K562 (cell line): Measurements from ENCODE around the gene SPATA24. TPM values are rescaled to one million over a fixed set of nuclear protein-coding genes. Genes with fewer than 3 reads are reported as not detected.

Experiments used
- ATAC-seq: fragments of 200-7000 bp; cut with Tn5 transposase; 3 replicates; pipeline ENCODE4 v1.9.1; 2020; ENCODE audit warnings: moderate library complexity
- BruUV-seq: library from RNA; stranded (reverse); fragments of 400-500 nt; replicated peaks from 2 replicates; lab custom pipeline; 2021; lab: Mats Ljungman, UMichigan
- CTCF ChIA-PET: fragments of 300-600 bp; formaldehyde crosslinking; extraction: SDS; loops from one replicate; lab custom pipeline; 2021; ENCODE audit warnings: low intra/inter-chr PET ratio; lab: Yijun Ruan, JAX
- POLR2A ChIA-PET: fragments of 300-600, 350-650 bp; sonication (Branson Sonifier 250); formaldehyde crosslinking; extraction: SDS; loops from one replicate; lab custom pipeline; 2021; ENCODE audit warnings: antibody characterized with exemption, inconsistent platforms; lab: Yijun Ruan, JAX
- DNase-seq, 4 experiments: peaks; one replicate each; pipeline versions ENCODE4 v3.0.0 to v3.0.0-alpha.2; 2011 to 2018; ENCODE audit warnings: low spot score in 3 of 4, mixed read lengths in 3 of 4; ENCODE audit errors: extremely low read depth in 1 of 4
- FAIRE-seq: peaks from 2 replicates; lab custom pipeline; 2011; peaks lifted over from hg19 to GRCh38; lab: Jason Lieb, UNC
- H2AFZ ChIP-seq: 2 replicates; pipeline ENCODE4 v1.6.0; 2011; ENCODE audit warnings: low read depth, low read length, control low read depth, inconsistent platforms
- H3K27ac ChIP-seq: fragments of 200-600 bp; 3 replicates; pipeline ENCODE4 v1.8.0; 2011; ENCODE audit warnings: low read depth, mild to moderate bottlenecking, control low read depth, inconsistent platforms, low read length, moderate library complexity, mixed read lengths; ENCODE audit errors: extremely low read depth
- H3K27me3 ChIP-seq, 2 experiments: fragments of 300-600 bp in 1 of 2; 2 replicates in 1 of 2; 3 replicates in 1 of 2; pipeline versions ENCODE4 v1.6.0 to v1.8.0; 2011; ENCODE audit warnings: inconsistent platforms in 2 of 2, low read length in 2 of 2, mild to moderate bottlenecking in 1 of 2, mixed read lengths in 1 of 2, moderate library complexity in 1 of 2; ENCODE audit not compliant: control insufficient read depth in 2 of 2, insufficient read depth in 2 of 2
- H3K36me3 ChIP-seq: fragments of 300-600 bp; 3 replicates; pipeline ENCODE4 v1.8.0; 2011; ENCODE audit warnings: mild to moderate bottlenecking, low read length, inconsistent platforms; ENCODE audit not compliant: control insufficient read depth, insufficient read depth
- H3K4me1 ChIP-seq, 2 experiments: fragments of 200-600 bp in 1 of 2; replicated peaks in 1 of 2; 2 replicates in 1 of 2; 3 replicates in 1 of 2; pipeline versions ENCODE4 v1.5.1 to v1.8.0; 2011; ENCODE audit warnings: inconsistent platforms in 2 of 2, low read length in 2 of 2, mild to moderate bottlenecking in 1 of 2, mixed read lengths in 1 of 2, moderate library complexity in 1 of 2; ENCODE audit not compliant: control insufficient read depth in 2 of 2, insufficient read depth in 2 of 2
- H3K4me2 ChIP-seq: 2 replicates; pipeline ENCODE4 v1.6.1; 2011; ENCODE audit warnings: low read length, control low read depth, inconsistent platforms, mixed read lengths; ENCODE audit not compliant: insufficient read depth
- H3K4me3 ChIP-seq: fragments of 200-600 bp; sonication (generic), shearing (Covaris generic); 2 replicates; pipeline ENCODE4 v1.5.1; 2016; ENCODE audit warnings: control low read depth, inconsistent platforms
- H3K79me2 ChIP-seq: fragments of 200-600 bp; 3 replicates; pipeline ENCODE4 v1.8.0; 2011; ENCODE audit warnings: low read length, inconsistent platforms; ENCODE audit not compliant: control insufficient read depth, insufficient read depth
- H3K9ac ChIP-seq, 2 experiments: 2 replicates each; pipeline versions ENCODE4 v1.6.0 to v1.6.1; 2011; ENCODE audit warnings: low read depth in 2 of 2, low read length in 2 of 2, control low read depth in 1 of 2, inconsistent platforms in 1 of 2, mild to moderate bottlenecking in 1 of 2, mixed read lengths in 1 of 2; ENCODE audit not compliant: insufficient read depth in 1 of 2
- H3K9me1 ChIP-seq: one replicate; pipeline ENCODE4 v1.6.0; 2011; ENCODE audit warnings: inconsistent platforms, mild to moderate bottlenecking, low read length, moderate library complexity; ENCODE audit not compliant: control insufficient read depth, insufficient read depth
- H3K9me3 ChIP-seq: replicated peaks from 2 replicates; pipeline ENCODE4 v1.5.1; 2011; ENCODE audit warnings: low read depth, low read length, inconsistent platforms; ENCODE audit not compliant: control insufficient read depth, insufficient read depth
- H4K20me1 ChIP-seq: replicated peaks from 2 replicates; pipeline ENCODE4 v1.6.1; 2011; ENCODE audit warnings: low read length, inconsistent platforms, mixed read lengths; ENCODE audit not compliant: control insufficient read depth, insufficient read depth
- CBX5 ChIP-seq: IDR thresholded peaks from 2 replicates; pipeline ENCODE4 v1.6.1; 2014; ENCODE audit warnings: low read depth, borderline replicate concordance
- EWSR1 ChIP-seq: fragments of 450-650 bp; IDR thresholded peaks from 2 replicates; pipeline ENCODE4 v1.6.1; 2018; ENCODE audit warnings: borderline replicate concordance, mild to moderate bottlenecking, low read depth, moderate library complexity; ENCODE audit not compliant: partially characterized antibody
- HMG20B ChIP-seq: fragments of 250-450 bp; sonication (Bioruptor Pico); IDR thresholded peaks from 2 replicates; pipeline ENCODE4 v1.5.0; 2021; ENCODE audit warnings: mild to moderate bottlenecking
- PYGO2 ChIP-seq: fragments of 450-650 bp; IDR thresholded peaks from 2 replicates; pipeline ENCODE4 v1.6.1; 2016; ENCODE audit warnings: mild to moderate bottlenecking, missing genetic modification characterization, moderate library complexity, missing compliant biosample characterization
- SMARCA5 ChIP-seq: fragments of 450-650 bp; IDR thresholded peaks from 2 replicates; pipeline ENCODE4 v1.6.1; 2016
- ZBTB7A ChIP-seq: IDR thresholded peaks from 2 replicates; pipeline ENCODE4 v1.6.1; 2011; ENCODE audit warnings: low read depth, mild to moderate bottlenecking, low read length, moderate library complexity, borderline replicate concordance; ENCODE audit not compliant: control insufficient read depth
- ZNF23 ChIP-seq: fragments of 250-450 bp; sonication (Bioruptor Pico); IDR thresholded peaks from 2 replicates; pipeline ENCODE4 v1.4.0; 2020; ENCODE audit warnings: mild to moderate bottlenecking
- ZSCAN29 ChIP-seq: fragments of 450-650 bp; IDR thresholded peaks from 2 replicates; pipeline ENCODE4 v1.6.1; 2017
- WGBS: fragments of 100-300 bp; shearing (Covaris generic); methylation state at CpG from one replicate; pipeline ENCODE4 v1.1.6; 2016; ENCODE audit warnings: low coverage, mixed read lengths; ENCODE audit not compliant: insufficient coverage; ENCODE audit errors: missing lambda C conversion rate; 5-methylcytosine and 5-hydroxymethylcytosine counted together
- in situ Hi-C: fragments of 300-500 bp; cut with MboI; formaldehyde crosslinking; loops from 4 replicates; pipeline ENCODE4 v1.15.0; 2018; ENCODE audit warnings: inconsistent platforms, mixed read lengths
- intact Hi-C: fragments of 100-400 bp; cut with micrococcal nuclease; formaldehyde crosslinking; loops from 2 replicates; pipeline ENCODE4 v1.14.2; 2022
- polyA plus RNA-seq, 8 experiments: library from polyadenylated mRNA; depleted of rRNA in 4 of 8; stranded (reverse) in 5 of 8; unstranded in 3 of 8; fragments of >200 nt; fragmentation: Nextera tagmentation in 2 of 8; fragmentation: Illumina TruSeq in 1 of 8; extraction: Ambion mirVana in 2 of 8; extraction: Trizol in 1 of 8; gene quantifications; 2 replicates each; pipeline versions ENCODE4 v1.2.1 to v1.2.3, GENCODE V29; 2011 to 2014; ENCODE audit warnings: inconsistent platforms in 1 of 8, missing spikeins in 1 of 8
- total RNA-seq, 7 experiments: library from RNA; depleted of rRNA in 6 of 7; stranded (reverse); fragments of >200 nt in 6 of 7; fragmentation: Illumina TruSeq in 2 of 7; extraction: Trizol in 2 of 7; gene quantifications; 2 replicates each; pipeline versions ENCODE4 v1.2.1 to v1.2.3, GENCODE V29; 2011 to 2021; ENCODE audit warnings: low replicate concordance in 1 of 7
- TF ChIP-seq, protein P1 (sequence below), 2 experiments: fragments of 450-650 bp in 1 of 2; sonication (generic) in 1 of 2; formaldehyde crosslinking in 1 of 2; IDR thresholded peaks in 1 of 2; conservative IDR thresholded peaks in 1 of 2; 2 replicates each; pipeline versions ENCODE4 v1.6.1 to v1.8.1; 2016 to 2023; ENCODE audit warnings: mild to moderate bottlenecking in 2 of 2, moderate library complexity in 2 of 2, inconsistent platforms in 1 of 2, missing genetic modification reagents in 1 of 2
- TF ChIP-seq, protein P2 (sequence below): fragments of 200-600 bp; sonication (generic); IDR thresholded peaks from one replicate; pipeline ENCODE4 v1.6.1; 2012; ENCODE audit warnings: mild to moderate bottlenecking, low read depth, low read length, inconsistent platforms

The SPATA24 gene
- total and polyA plus RNA-seq, 9 of the 15 experiments (the other 6 are each of a cell fraction or from before 2014, with no cell fraction given) = 4.1 to 12.6 (median 8.0) TPM

- H3K4me2 ChIP-seq = no peak overlapping the region
- H2AFZ ChIP-seq = no peak overlapping the region
- TF ChIP-seq, protein P1, sequence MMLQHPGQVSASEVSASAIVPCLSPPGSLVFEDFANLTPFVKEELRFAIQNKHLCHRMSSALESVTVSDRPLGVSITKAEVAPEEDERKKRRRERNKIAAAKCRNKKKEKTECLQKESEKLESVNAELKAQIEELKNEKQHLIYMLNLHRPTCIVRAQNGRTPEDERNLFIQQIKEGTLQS (IDR thresholded peaks at IDR 0.05) = no peak
- TF ChIP-seq, protein P1 (CRISPR knock-in tag; conservative IDR thresholded peaks at IDR 0.05) = no peak
- TF ChIP-seq CBX5 = no peak
- TF ChIP-seq ZNF23 = no peak
- TF ChIP-seq, protein P2, sequence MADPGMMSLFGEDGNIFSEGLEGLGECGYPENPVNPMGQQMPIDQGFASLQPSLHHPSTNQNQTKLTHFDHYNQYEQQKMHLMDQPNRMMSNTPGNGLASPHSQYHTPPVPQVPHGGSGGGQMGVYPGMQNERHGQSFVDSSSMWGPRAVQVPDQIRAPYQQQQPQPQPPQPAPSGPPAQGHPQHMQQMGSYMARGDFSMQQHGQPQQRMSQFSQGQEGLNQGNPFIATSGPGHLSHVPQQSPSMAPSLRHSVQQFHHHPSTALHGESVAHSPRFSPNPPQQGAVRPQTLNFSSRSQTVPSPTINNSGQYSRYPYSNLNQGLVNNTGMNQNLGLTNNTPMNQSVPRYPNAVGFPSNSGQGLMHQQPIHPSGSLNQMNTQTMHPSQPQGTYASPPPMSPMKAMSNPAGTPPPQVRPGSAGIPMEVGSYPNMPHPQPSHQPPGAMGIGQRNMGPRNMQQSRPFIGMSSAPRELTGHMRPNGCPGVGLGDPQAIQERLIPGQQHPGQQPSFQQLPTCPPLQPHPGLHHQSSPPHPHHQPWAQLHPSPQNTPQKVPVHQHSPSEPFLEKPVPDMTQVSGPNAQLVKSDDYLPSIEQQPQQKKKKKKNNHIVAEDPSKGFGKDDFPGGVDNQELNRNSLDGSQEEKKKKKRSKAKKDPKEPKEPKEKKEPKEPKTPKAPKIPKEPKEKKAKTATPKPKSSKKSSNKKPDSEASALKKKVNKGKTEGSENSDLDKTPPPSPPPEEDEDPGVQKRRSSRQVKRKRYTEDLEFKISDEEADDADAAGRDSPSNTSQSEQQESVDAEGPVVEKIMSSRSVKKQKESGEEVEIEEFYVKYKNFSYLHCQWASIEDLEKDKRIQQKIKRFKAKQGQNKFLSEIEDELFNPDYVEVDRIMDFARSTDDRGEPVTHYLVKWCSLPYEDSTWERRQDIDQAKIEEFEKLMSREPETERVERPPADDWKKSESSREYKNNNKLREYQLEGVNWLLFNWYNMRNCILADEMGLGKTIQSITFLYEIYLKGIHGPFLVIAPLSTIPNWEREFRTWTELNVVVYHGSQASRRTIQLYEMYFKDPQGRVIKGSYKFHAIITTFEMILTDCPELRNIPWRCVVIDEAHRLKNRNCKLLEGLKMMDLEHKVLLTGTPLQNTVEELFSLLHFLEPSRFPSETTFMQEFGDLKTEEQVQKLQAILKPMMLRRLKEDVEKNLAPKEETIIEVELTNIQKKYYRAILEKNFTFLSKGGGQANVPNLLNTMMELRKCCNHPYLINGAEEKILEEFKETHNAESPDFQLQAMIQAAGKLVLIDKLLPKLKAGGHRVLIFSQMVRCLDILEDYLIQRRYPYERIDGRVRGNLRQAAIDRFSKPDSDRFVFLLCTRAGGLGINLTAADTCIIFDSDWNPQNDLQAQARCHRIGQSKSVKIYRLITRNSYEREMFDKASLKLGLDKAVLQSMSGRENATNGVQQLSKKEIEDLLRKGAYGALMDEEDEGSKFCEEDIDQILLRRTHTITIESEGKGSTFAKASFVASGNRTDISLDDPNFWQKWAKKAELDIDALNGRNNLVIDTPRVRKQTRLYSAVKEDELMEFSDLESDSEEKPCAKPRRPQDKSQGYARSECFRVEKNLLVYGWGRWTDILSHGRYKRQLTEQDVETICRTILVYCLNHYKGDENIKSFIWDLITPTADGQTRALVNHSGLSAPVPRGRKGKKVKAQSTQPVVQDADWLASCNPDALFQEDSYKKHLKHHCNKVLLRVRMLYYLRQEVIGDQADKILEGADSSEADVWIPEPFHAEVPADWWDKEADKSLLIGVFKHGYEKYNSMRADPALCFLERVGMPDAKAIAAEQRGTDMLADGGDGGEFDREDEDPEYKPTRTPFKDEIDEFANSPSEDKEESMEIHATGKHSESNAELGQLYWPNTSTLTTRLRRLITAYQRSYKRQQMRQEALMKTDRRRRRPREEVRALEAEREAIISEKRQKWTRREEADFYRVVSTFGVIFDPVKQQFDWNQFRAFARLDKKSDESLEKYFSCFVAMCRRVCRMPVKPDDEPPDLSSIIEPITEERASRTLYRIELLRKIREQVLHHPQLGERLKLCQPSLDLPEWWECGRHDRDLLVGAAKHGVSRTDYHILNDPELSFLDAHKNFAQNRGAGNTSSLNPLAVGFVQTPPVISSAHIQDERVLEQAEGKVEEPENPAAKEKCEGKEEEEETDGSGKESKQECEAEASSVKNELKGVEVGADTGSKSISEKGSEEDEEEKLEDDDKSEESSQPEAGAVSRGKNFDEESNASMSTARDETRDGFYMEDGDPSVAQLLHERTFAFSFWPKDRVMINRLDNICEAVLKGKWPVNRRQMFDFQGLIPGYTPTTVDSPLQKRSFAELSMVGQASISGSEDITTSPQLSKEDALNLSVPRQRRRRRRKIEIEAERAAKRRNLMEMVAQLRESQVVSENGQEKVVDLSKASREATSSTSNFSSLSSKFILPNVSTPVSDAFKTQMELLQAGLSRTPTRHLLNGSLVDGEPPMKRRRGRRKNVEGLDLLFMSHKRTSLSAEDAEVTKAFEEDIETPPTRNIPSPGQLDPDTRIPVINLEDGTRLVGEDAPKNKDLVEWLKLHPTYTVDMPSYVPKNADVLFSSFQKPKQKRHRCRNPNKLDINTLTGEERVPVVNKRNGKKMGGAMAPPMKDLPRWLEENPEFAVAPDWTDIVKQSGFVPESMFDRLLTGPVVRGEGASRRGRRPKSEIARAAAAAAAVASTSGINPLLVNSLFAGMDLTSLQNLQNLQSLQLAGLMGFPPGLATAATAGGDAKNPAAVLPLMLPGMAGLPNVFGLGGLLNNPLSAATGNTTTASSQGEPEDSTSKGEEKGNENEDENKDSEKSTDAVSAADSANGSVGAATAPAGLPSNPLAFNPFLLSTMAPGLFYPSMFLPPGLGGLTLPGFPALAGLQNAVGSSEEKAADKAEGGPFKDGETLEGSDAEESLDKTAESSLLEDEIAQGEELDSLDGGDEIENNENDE = no peak
- TF ChIP-seq ZSCAN29 = no peak
- no peak for TF ChIP-seq HMG20B (CRISPR knock-in tag)
- TF ChIP-seq EWSR1 = no peak
- TF ChIP-seq ZBTB7A = no peak
- TF ChIP-seq PYGO2 = no peak
- no peak for TF ChIP-seq SMARCA5
Observed at GRCh38 chr5:139443831-139444453, 40.1 kb upstream of the SPATA24 start.

More at GRCh38 chr5:139443831-139444453, 40.1 kb upstream of the SPATA24 start:
- BruUV-seq = no TSS peak
- CTCF ChIA-PET = no interaction called here
- Histone ChIP-seq H3K27me3 (no peaks in the 10 kb centered on the region), H3K9ac (no peak overlapping the region), H3K79me2 (no peaks in the 10 kb centered on the region), H3K9me3 (no peaks in the 10 kb centered on the region), H4K20me1 (no peaks in the 10 kb centered on the region), H3K4me1 (peaks cover 8 to 15% of the 10 kb centered on the region in 2 experiments; a peak in 4 of 5 replicates), H3K27ac (no peak overlapping the region), H3K9me1 (no peaks in the 10 kb centered on the region), H3K36me3 (no peaks in the 10 kb centered on the region), H3K4me3 (no peak overlapping the region)
- no peak for DNase-seq
- no peak for ATAC-seq
- 47% methylated on average over 4 of the region's 4 CpGs for WGBS
- intact Hi-C loops (no loop called here), in situ Hi-C loops (no loop called here)
- POLR2A ChIA-PET = interaction anchor here (0.6 to 1.3 kb wide), 5 partner anchors 8 to 117 kb away, joined by 3 read pairs; partner anchors contain the start of gene UBE2D2
- no peak for FAIRE-seq
